ENCODE measurements around the gene PHF12.

GRCh38 chr17:28867276-28867675, 84.0 kb downstream of the PHF12 start:
- TF ChIP-seq, protein P1, sequence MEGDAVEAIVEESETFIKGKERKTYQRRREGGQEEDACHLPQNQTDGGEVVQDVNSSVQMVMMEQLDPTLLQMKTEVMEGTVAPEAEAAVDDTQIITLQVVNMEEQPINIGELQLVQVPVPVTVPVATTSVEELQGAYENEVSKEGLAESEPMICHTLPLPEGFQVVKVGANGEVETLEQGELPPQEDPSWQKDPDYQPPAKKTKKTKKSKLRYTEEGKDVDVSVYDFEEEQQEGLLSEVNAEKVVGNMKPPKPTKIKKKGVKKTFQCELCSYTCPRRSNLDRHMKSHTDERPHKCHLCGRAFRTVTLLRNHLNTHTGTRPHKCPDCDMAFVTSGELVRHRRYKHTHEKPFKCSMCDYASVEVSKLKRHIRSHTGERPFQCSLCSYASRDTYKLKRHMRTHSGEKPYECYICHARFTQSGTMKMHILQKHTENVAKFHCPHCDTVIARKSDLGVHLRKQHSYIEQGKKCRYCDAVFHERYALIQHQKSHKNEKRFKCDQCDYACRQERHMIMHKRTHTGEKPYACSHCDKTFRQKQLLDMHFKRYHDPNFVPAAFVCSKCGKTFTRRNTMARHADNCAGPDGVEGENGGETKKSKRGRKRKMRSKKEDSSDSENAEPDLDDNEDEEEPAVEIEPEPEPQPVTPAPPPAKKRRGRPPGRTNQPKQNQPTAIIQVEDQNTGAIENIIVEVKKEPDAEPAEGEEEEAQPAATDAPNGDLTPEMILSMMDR (IDR thresholded peaks at IDR 0.05; ENCODE audit: insufficient read depth, low read length): no peak
- no peak for TF ChIP-seq POLR2AphosphoS5 (IDR thresholded peaks at IDR 0.05; ENCODE audit: low read depth)
- TF ChIP-seq REST (IDR thresholded peaks at IDR 0.05; ENCODE audit: insufficient replicate concordance, low read depth): no peak
- no peak for TF ChIP-seq SPI1 (IDR thresholded peaks at IDR 0.05; ENCODE audit: borderline replicate concordance, low read depth)

All from HL-60 (cell line).